ENCODE data around the gene DCLK2. TPM values are rescaled to one million over a fixed set of nuclear protein-coding genes. Genes with fewer than 3 reads are reported as not detected.

The DCLK2 gene
- total and polyA plus RNA-seq, 4 donors, result 2.4 to 17.9 (median 12.7) TPM

- H3K4me3 ChIP-seq (ENCODE audit: low read length in 2 of 2), result no peak overlapping the region
- peaks cover 0 to 4% of the 10 kb centered on the region in 2 donors for H3K4me1 ChIP-seq (ENCODE audit: control insufficient read depth in 1 of 2, insufficient read depth in 2 of 2, low read length in 2 of 2)
- DNase-seq (no peak), ATAC-seq (ENCODE audit: low FRiP score) (no peak)
- intact Hi-C loops (cut with DNase I), result loop anchor here in 1 of 2 donors (10.0 kb wide), 1 partner anchor 221 kb away; no protein-coding TSS in a partner anchor
- no peaks in the 10 kb centered on the region for H3K27me3 ChIP-seq (ENCODE audit: control insufficient read depth in 1 of 2, insufficient read depth in 2 of 2, low read length in 1 of 2)
- peak overlapping the region in 1 of 2 donors; percentile 54 for H3K27ac ChIP-seq (ENCODE audit: low read depth in 1 of 2, low read length in 2 of 2)
- H3K9me3 ChIP-seq (ENCODE audit: control insufficient read depth, low read length), result no peaks in the 10 kb centered on the region
- no peaks in the 10 kb centered on the region for H3K36me3 ChIP-seq (ENCODE audit: control insufficient read depth in 1 of 2, insufficient read depth in 2 of 2, low read length in 1 of 2)
- WGBS, 2 donors, result 56 to 62% methylated on average over 3 of the region's 3 CpGs
These were observed 137.4 kb downstream of the DCLK2 start for GRCh38 chr4:150215601-150216000.

- no peak for ATAC-seq (ENCODE audit: low FRiP score)
- no peak for DNase-seq
- H3K27me3 ChIP-seq (ENCODE audit: control insufficient read depth in 1 of 2, insufficient read depth in 2 of 2, low read length in 1 of 2), result no peaks in the 10 kb centered on the region
- no peak overlapping the region for H3K4me3 ChIP-seq (ENCODE audit: low read length in 2 of 2)
- H3K27ac ChIP-seq (ENCODE audit: low read depth in 1 of 2, low read length in 2 of 2), result no peak overlapping the region
- 92 to 98% methylated on average over 5 of the region's 5 CpGs for WGBS, 2 donors
- intact Hi-C loops (cut with DNase I), result loop anchor here in 1 of 2 donors (10.0 kb wide), 1 partner anchor 222 kb away; no protein-coding TSS in a partner anchor
- H3K36me3 ChIP-seq (ENCODE audit: control insufficient read depth in 1 of 2, insufficient read depth in 2 of 2, low read length in 1 of 2), result no peaks in the 10 kb centered on the region
- peaks cover 0 to 4% of the 10 kb centered on the region in 2 donors for H3K4me1 ChIP-seq (ENCODE audit: control insufficient read depth in 1 of 2, insufficient read depth in 2 of 2, low read length in 2 of 2)
- no peaks in the 10 kb centered on the region for H3K9me3 ChIP-seq (ENCODE audit: control insufficient read depth, low read length)
These were observed 138.5 kb downstream of the DCLK2 start for GRCh38 chr4:150216726-150217125.

- H3K4me3 ChIP-seq (ENCODE audit: low read length in 2 of 2), result no peak overlapping the region
- no peak overlapping the region for H3K27ac ChIP-seq (ENCODE audit: low read depth in 1 of 2, low read length in 2 of 2)
- ATAC-seq (ENCODE audit: low FRiP score), result no peak
- intact Hi-C loops (cut with DNase I), result loop anchor here in 1 of 2 donors (10.0 kb wide), 1 partner anchor 222 kb away; no protein-coding TSS in a partner anchor
- no peaks in the 10 kb centered on the region for H3K36me3 ChIP-seq (ENCODE audit: control insufficient read depth in 1 of 2, insufficient read depth in 2 of 2, low read length in 1 of 2)
- H3K4me1 ChIP-seq (ENCODE audit: control insufficient read depth in 1 of 2, insufficient read depth in 2 of 2, low read length in 2 of 2), result peaks cover 0 to 4% of the 10 kb centered on the region in 2 donors
- DNase-seq, result no peak
- WGBS, 2 donors, result 34 to 35% methylated on average over 3 of the region's 3 CpGs
- no peaks in the 10 kb centered on the region for H3K27me3 ChIP-seq (ENCODE audit: control insufficient read depth in 1 of 2, insufficient read depth in 2 of 2, low read length in 1 of 2)
- H3K9me3 ChIP-seq (ENCODE audit: control insufficient read depth, low read length), result no peaks in the 10 kb centered on the region
These were observed 138.9 kb downstream of the DCLK2 start for GRCh38 chr4:150217192-150217591.

- peaks cover 0 to 4% of the 10 kb centered on the region in 2 donors for H3K4me1 ChIP-seq (ENCODE audit: control insufficient read depth in 1 of 2, insufficient read depth in 2 of 2, low read length in 2 of 2)
- H3K9me3 ChIP-seq (ENCODE audit: control insufficient read depth, low read length), result no peaks in the 10 kb centered on the region
- ATAC-seq (ENCODE audit: low FRiP score), result no peak
- no peaks in the 10 kb centered on the region for H3K27me3 ChIP-seq (ENCODE audit: control insufficient read depth in 1 of 2, insufficient read depth in 2 of 2, low read length in 1 of 2)
- H3K4me3 ChIP-seq (ENCODE audit: low read length in 2 of 2), result no peak overlapping the region
- H3K36me3 ChIP-seq (ENCODE audit: control insufficient read depth in 1 of 2, insufficient read depth in 2 of 2, low read length in 1 of 2), result no peaks in the 10 kb centered on the region
- intact Hi-C loops (cut with DNase I), result loop anchor here in 1 of 2 donors (10.0 kb wide), 1 partner anchor 223 kb away; no protein-coding TSS in a partner anchor
- 79 to 85% methylated on average over 8 of the region's 8 CpGs for WGBS, 2 donors
- DNase-seq, result no peak
- H3K27ac ChIP-seq (ENCODE audit: low read depth in 1 of 2, low read length in 2 of 2), result no peak overlapping the region
These were observed 139.6 kb downstream of the DCLK2 start for GRCh38 chr4:150217808-150218207.

GRCh38 chr4:150218447-150218846 is 140.2 kb downstream of the DCLK2 start:
- Histone ChIP-seq H3K9me3 (ENCODE audit: control insufficient read depth, low read length) (no peaks in the 10 kb centered on the region), H3K4me3 (ENCODE audit: low read length in 2 of 2) (no peak overlapping the region), H3K27me3 (ENCODE audit: control insufficient read depth in 1 of 2, insufficient read depth in 2 of 2, low read length in 1 of 2) (no peaks in the 10 kb centered on the region), H3K4me1 (ENCODE audit: control insufficient read depth in 1 of 2, insufficient read depth in 2 of 2, low read length in 2 of 2) (peaks cover 0 to 4% of the 10 kb centered on the region in 2 donors), H3K27ac (ENCODE audit: low read depth in 1 of 2, low read length in 2 of 2) (no peak overlapping the region), H3K36me3 (ENCODE audit: control insufficient read depth in 1 of 2, insufficient read depth in 2 of 2, low read length in 1 of 2) (no peaks in the 10 kb centered on the region)
- intact Hi-C loops (cut with DNase I), result loop anchor here in 1 of 2 donors (10.0 kb wide), 1 partner anchor 224 kb away; no protein-coding TSS in a partner anchor
- WGBS, 2 donors, result 98 to 100% methylated on average over 2 of the region's 2 CpGs
- DNase-seq, result no peak
- ATAC-seq (ENCODE audit: low FRiP score), result peak; percentile 37

- Histone ChIP-seq H3K9me3 (ENCODE audit: control insufficient read depth, low read length) (no peaks in the 10 kb centered on the region), H3K4me3 (ENCODE audit: low read length in 2 of 2) (no peak overlapping the region), H3K27ac (ENCODE audit: low read depth in 1 of 2, low read length in 2 of 2) (no peak overlapping the region), H3K27me3 (ENCODE audit: control insufficient read depth in 1 of 2, insufficient read depth in 2 of 2, low read length in 1 of 2) (no peaks in the 10 kb centered on the region), H3K36me3 (ENCODE audit: control insufficient read depth in 1 of 2, insufficient read depth in 2 of 2, low read length in 1 of 2) (peaks cover 0 to 1% of the 10 kb centered on the region in 2 donors), H3K4me1 (ENCODE audit: control insufficient read depth in 1 of 2, insufficient read depth in 2 of 2, low read length in 2 of 2) (peaks cover 0 to 4% of the 10 kb centered on the region in 2 donors)
- no peak for ATAC-seq (ENCODE audit: low FRiP score)
- WGBS, 2 donors, result 32 to 35% methylated on average over 4 of the region's 4 CpGs
- no peak for DNase-seq
- intact Hi-C loops (cut with DNase I), result loop anchor here in 1 of 2 donors (10.0 kb wide), 1 partner anchor 225 kb away; no protein-coding TSS in a partner anchor
These were observed 141.6 kb downstream of the DCLK2 start for GRCh38 chr4:150219841-150220240.

GRCh38 chr4:150224896-150225591 is 146.8 kb downstream of the DCLK2 start:
- peaks cover under 1 to 4% of the 10 kb centered on the region in 2 donors for H3K4me1 ChIP-seq (ENCODE audit: control insufficient read depth in 1 of 2, insufficient read depth in 2 of 2, low read length in 2 of 2)
- no peaks in the 10 kb centered on the region for H3K27me3 ChIP-seq (ENCODE audit: control insufficient read depth in 1 of 2, insufficient read depth in 2 of 2, low read length in 1 of 2)
- H3K36me3 ChIP-seq (ENCODE audit: control insufficient read depth in 1 of 2, insufficient read depth in 2 of 2, low read length in 1 of 2), result peaks cover 0 to 6% of the 10 kb centered on the region in 2 donors
- no peak for ATAC-seq (ENCODE audit: low FRiP score)
- intact Hi-C loops (cut with DNase I), result no loop called here
- WGBS, 2 donors, result 75 to 76% methylated on average over 6 of the region's 6 CpGs
- no peak for DNase-seq
- H3K27ac ChIP-seq (ENCODE audit: low read depth in 1 of 2, low read length in 2 of 2), result no peak overlapping the region
- H3K9me3 ChIP-seq (ENCODE audit: control insufficient read depth, low read length), result no peaks in the 10 kb centered on the region
- no peak overlapping the region for H3K4me3 ChIP-seq (ENCODE audit: low read length in 2 of 2)

- WGBS, 2 donors, result 5% methylated on average over 1 of the region's 1 CpG
- no peak for ATAC-seq (ENCODE audit: low FRiP score)
- Histone ChIP-seq H3K4me1 (ENCODE audit: control insufficient read depth in 1 of 2, insufficient read depth in 2 of 2, low read length in 2 of 2) (peaks cover 4 to 6% of the 10 kb centered on the region in 2 donors), H3K27me3 (ENCODE audit: control insufficient read depth in 1 of 2, insufficient read depth in 2 of 2, low read length in 1 of 2) (no peaks in the 10 kb centered on the region), H3K36me3 (ENCODE audit: control insufficient read depth in 1 of 2, insufficient read depth in 2 of 2, low read length in 1 of 2) (peaks cover 3 to 6% of the 10 kb centered on the region in 2 donors), H3K27ac (ENCODE audit: low read depth in 1 of 2, low read length in 2 of 2) (no peak overlapping the region), H3K9me3 (ENCODE audit: control insufficient read depth, low read length) (no peaks in the 10 kb centered on the region), H3K4me3 (ENCODE audit: low read length in 2 of 2) (no peak overlapping the region)
- no peak for DNase-seq
- intact Hi-C loops (cut with DNase I), result no loop called here
These were observed 151.3 kb downstream of the DCLK2 start for GRCh38 chr4:150229520-150229919.

GRCh38 chr4:150230561-150230960 is 152.3 kb downstream of the DCLK2 start:
- no peaks in the 10 kb centered on the region for H3K9me3 ChIP-seq (ENCODE audit: control insufficient read depth, low read length)
- intact Hi-C loops (cut with DNase I), result loop anchor here in 1 of 2 donors (10.0 kb wide), 1 partner anchor 146 kb away; no protein-coding TSS in a partner anchor
- no peak overlapping the region for H3K4me3 ChIP-seq (ENCODE audit: low read length in 2 of 2)
- peaks cover 3 to 6% of the 10 kb centered on the region in 2 donors for H3K36me3 ChIP-seq (ENCODE audit: control insufficient read depth in 1 of 2, insufficient read depth in 2 of 2, low read length in 1 of 2)
- WGBS, 2 donors, result 96 to 97% methylated on average over 2 of the region's 2 CpGs
- no peaks in the 10 kb centered on the region for H3K27me3 ChIP-seq (ENCODE audit: control insufficient read depth in 1 of 2, insufficient read depth in 2 of 2, low read length in 1 of 2)
- no peak for ATAC-seq (ENCODE audit: low FRiP score)
- peak overlapping the region in 1 of 2 donors; percentile 6 for H3K27ac ChIP-seq (ENCODE audit: low read depth in 1 of 2, low read length in 2 of 2)
- H3K4me1 ChIP-seq (ENCODE audit: control insufficient read depth in 1 of 2, insufficient read depth in 2 of 2, low read length in 2 of 2), result peaks cover 4 to 6% of the 10 kb centered on the region in 2 donors
- no peak for DNase-seq

All from aorta (tissue), 5 donors.